ENCODE data around the gene DTNB.

The DTNB gene

GRCh38 chr2:25521126-25521525 lies 152.3 kb downstream of the DTNB start:
- no peak overlapping the region for H3K27ac ChIP-seq
- TF ChIP-seq CTCF (conservative IDR thresholded peaks at IDR 0.05) (no peak), ZFX (IDR thresholded peaks at IDR 0.05) (no peak)

GRCh38 chr2:25517701-25518100 lies 155.7 kb downstream of the DTNB start:
- no peak overlapping the region for H3K27ac ChIP-seq
- TF ChIP-seq CTCF (conservative IDR thresholded peaks at IDR 0.05) (no peak), ZFX (IDR thresholded peaks at IDR 0.05) (no peak)

- no peak overlapping the region for H3K27ac ChIP-seq
- TF ChIP-seq CTCF (conservative IDR thresholded peaks at IDR 0.05) (no peak), ZFX (IDR thresholded peaks at IDR 0.05) (no peak)
Observed at GRCh38 chr2:25514043-25514637, 159.2 kb downstream of the DTNB start.

GRCh38 chr2:25512707-25513106 lies 160.7 kb downstream of the DTNB start:
- H3K27ac ChIP-seq: no peak overlapping the region
- no peak for TF ChIP-seq ZFX (IDR thresholded peaks at IDR 0.05)
- TF ChIP-seq CTCF (conservative IDR thresholded peaks at IDR 0.05): no peak

- no peak overlapping the region for H3K27ac ChIP-seq
- TF ChIP-seq ZFX (IDR thresholded peaks at IDR 0.05) (no peak), CTCF (conservative IDR thresholded peaks at IDR 0.05) (no peak)
Observed at GRCh38 chr2:25506226-25506625, 167.2 kb downstream of the DTNB start.

- no peak overlapping the region for H3K27ac ChIP-seq
- TF ChIP-seq CTCF (conservative IDR thresholded peaks at IDR 0.05) (no peak), ZFX (IDR thresholded peaks at IDR 0.05) (no peak)
Observed at GRCh38 chr2:25505622-25506021, 167.8 kb downstream of the DTNB start.

GRCh38 chr2:25505182-25505581 lies 168.2 kb downstream of the DTNB start:
- TF ChIP-seq CTCF (conservative IDR thresholded peaks at IDR 0.05): no peak
- TF ChIP-seq ZFX (IDR thresholded peaks at IDR 0.05): no peak
- no peak overlapping the region for H3K27ac ChIP-seq

Measured in C4-2B (cell line).